Right lobe of liver (tissue), 4 donors: ENCODE results near the gene IFNL2.

Source experiments
- CTCF ChIP-seq, 4 donors: fragments of 200-600 bp in 3 of 4; fragments of 450-650 bp in 1 of 4; IDR thresholded peaks; one replicate each; pipeline versions ENCODE4 v1.5.1 to v1.8.0; 2016 to 2022; ENCODE audit warnings: antibody characterized with exemption in 4 of 4, mild to moderate bottlenecking in 2 of 4
- POLR2A ChIP-seq: fragments of 450-650 bp; IDR thresholded peaks from one replicate; pipeline ENCODE4 v1.6.1; 2017; ENCODE audit warnings: antibody characterized with exemption, mild to moderate bottlenecking
- donor health status: DM: no; HTN: no; CAD: no.
- donor health status: DM: no; HTN: no; CAD: no.
- donor health status: DM: no; HTN: yes; CAD: no.

GRCh38 chr19:39277598-39277997 is 9.4 kb downstream of the IFNL2 start:
- no peak for TF ChIP-seq CTCF (IDR thresholded peaks at IDR 0.05)
- no peak for TF ChIP-seq POLR2A
